Transverse colon (tissue), 4 donors: Measurements from ENCODE around the gene TDP2.
"Not testable (repeated sequence)": the region's sequence is repeated elsewhere in the genome, so short reads cannot be mapped to it uniquely, and the experiment has no call there.

Experiments
- POLR2A ChIP-seq: fragments of 450-650 bp; IDR thresholded peaks from one replicate; pipeline ENCODE4 v1.6.1; 2016; ENCODE audit warnings: antibody characterized with exemption, mild to moderate bottlenecking, moderate library complexity
- POLR2AphosphoS5 ChIP-seq, 3 donors: sonication (generic); formaldehyde crosslinking; IDR thresholded peaks; one replicate each; pipeline ENCODE4 v1.6.1; 2016; ENCODE audit warnings: antibody characterized with exemption in 3 of 3
- TF ChIP-seq, protein P1 (sequence below), 5 experiments: fragments of 200-600 bp in 3 of 5; fragments of 450-650 bp in 2 of 5; sonication (generic) in 3 of 5; IDR thresholded peaks; 1 replicate in 2 of 5; 2 replicates in 3 of 5; pipeline ENCODE4 v1.5.1; 2016 to 2017; ENCODE audit warnings: antibody characterized with exemption in 5 of 5, inconsistent platforms in 3 of 5, mild to moderate bottlenecking in 2 of 5, moderate library complexity in 1 of 5

DNA sequence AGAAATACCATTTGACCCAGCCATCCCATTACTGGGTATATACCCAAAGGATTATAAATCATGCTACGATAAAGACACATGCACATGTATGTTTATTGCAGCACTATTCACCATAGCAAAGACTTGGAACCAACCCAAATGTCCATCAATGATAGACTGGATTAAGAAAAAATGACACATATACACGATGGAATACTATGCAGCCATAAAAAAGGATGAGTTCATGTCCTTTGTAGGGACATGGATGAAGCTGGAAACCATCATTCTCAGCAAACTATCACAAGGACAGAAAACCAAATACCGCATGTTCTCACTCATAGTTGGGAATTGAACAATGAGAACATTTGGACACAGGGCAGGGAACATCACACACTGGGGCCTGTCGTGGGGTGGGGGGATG lies 4.4 kb upstream of the TDP2 start:
- TF ChIP-seq, protein P1, sequence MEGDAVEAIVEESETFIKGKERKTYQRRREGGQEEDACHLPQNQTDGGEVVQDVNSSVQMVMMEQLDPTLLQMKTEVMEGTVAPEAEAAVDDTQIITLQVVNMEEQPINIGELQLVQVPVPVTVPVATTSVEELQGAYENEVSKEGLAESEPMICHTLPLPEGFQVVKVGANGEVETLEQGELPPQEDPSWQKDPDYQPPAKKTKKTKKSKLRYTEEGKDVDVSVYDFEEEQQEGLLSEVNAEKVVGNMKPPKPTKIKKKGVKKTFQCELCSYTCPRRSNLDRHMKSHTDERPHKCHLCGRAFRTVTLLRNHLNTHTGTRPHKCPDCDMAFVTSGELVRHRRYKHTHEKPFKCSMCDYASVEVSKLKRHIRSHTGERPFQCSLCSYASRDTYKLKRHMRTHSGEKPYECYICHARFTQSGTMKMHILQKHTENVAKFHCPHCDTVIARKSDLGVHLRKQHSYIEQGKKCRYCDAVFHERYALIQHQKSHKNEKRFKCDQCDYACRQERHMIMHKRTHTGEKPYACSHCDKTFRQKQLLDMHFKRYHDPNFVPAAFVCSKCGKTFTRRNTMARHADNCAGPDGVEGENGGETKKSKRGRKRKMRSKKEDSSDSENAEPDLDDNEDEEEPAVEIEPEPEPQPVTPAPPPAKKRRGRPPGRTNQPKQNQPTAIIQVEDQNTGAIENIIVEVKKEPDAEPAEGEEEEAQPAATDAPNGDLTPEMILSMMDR (IDR thresholded peaks at IDR 0.05): not testable (repeated sequence)
- not testable (repeated sequence) for TF ChIP-seq POLR2A; POLR2AphosphoS5 (IDR thresholded peaks at IDR 0.05)
